Natural killer cell (primary cell): ENCODE results near the gene ADAMTSL5. TPM values are rescaled to one million over a fixed set of nuclear protein-coding genes. Genes with fewer than 3 reads are reported as not detected.
A peak's percentile ranks its signal among the peaks of the same experiment; 100 is the strongest.

Source experiments
- ATAC-seq, 3 donors: fragments of 150-1000 bp in 2 of 3; fragments of 200-7000 bp in 1 of 3; cut with Tn5 transposase; 1 replicate in 1 of 3; 2 replicates in 2 of 3; pipeline ENCODE4 v1.10.0; 2021; ENCODE audit warnings: mild to moderate bottlenecking in 2 of 3, moderate library complexity in 2 of 3
- DNase-seq, 2 donors: peaks; one replicate each; pipeline versions ENCODE4 v3.0.0 to v3.0.0-alpha.2; 2013 to 2021; ENCODE audit warnings: mixed read lengths in 1 of 2
- H3K27ac ChIP-seq: one replicate; pipeline ENCODE4 v1.5.1; 2013; ENCODE audit warnings: mild to moderate bottlenecking, low read length
- H3K27me3 ChIP-seq: one replicate; pipeline ENCODE4 v1.6.1; 2013; ENCODE audit warnings: low read length; ENCODE audit not compliant: control insufficient read depth, insufficient read depth
- H3K36me3 ChIP-seq: one replicate; pipeline ENCODE4 v1.6.1; 2013; ENCODE audit warnings: low read length; ENCODE audit not compliant: control insufficient read depth, insufficient read depth
- H3K4me1 ChIP-seq: one replicate; pipeline ENCODE4 v1.6.1; 2013; ENCODE audit warnings: low read length; ENCODE audit not compliant: control insufficient read depth, insufficient read depth
- H3K4me3 ChIP-seq: one replicate; pipeline ENCODE4 v1.5.1; 2013; ENCODE audit warnings: low read length
- H3K9me3 ChIP-seq: one replicate; pipeline ENCODE4 v1.6.1; 2013; ENCODE audit warnings: low read length; ENCODE audit not compliant: control insufficient read depth, insufficient read depth
- H3K27ac Mint-ChIP-seq, 2 donors: one replicate each; pipeline ENCODE4 v1.8.0; 2022; ENCODE audit warnings: mild to moderate bottlenecking in 2 of 2, mixed read lengths in 2 of 2, moderate library complexity in 1 of 2
- H3K27me3 Mint-ChIP-seq, 2 donors: one replicate each; pipeline ENCODE4 v1.8.0; 2022; ENCODE audit warnings: low read depth in 2 of 2, mixed read lengths in 2 of 2
- H3K36me3 Mint-ChIP-seq: one replicate; pipeline ENCODE4 v1.8.0; 2022; ENCODE audit warnings: mixed read lengths
- H3K4me1 Mint-ChIP-seq, 2 donors: one replicate each; pipeline ENCODE4 v1.8.0; 2022; ENCODE audit warnings: mixed read lengths in 2 of 2
- H3K4me3 Mint-ChIP-seq: one replicate; pipeline ENCODE4 v1.8.0; 2022; ENCODE audit warnings: mild to moderate bottlenecking, moderate library complexity, mixed read lengths
- H3K9me3 Mint-ChIP-seq, 2 donors: one replicate each; pipeline ENCODE4 v1.8.0; 2022; ENCODE audit warnings: mixed read lengths in 2 of 2
- WGBS: methylation state at CpG from one replicate; pipeline ENCODE4 v1.1.7; 2013; ENCODE audit warnings: missing lambda C conversion rate; ENCODE audit not compliant: insufficient coverage; 5-methylcytosine and 5-hydroxymethylcytosine counted together
- intact Hi-C: fragments of 100-400 bp; cut with micrococcal nuclease; formaldehyde crosslinking; loops from one replicate; pipeline ENCODE4 v1.14.2; 2022
- total RNA-seq, 4 donors: library from RNA; stranded (reverse); fragments of 120-200 nt in 1 of 4; gene quantifications; one replicate each; pipeline versions ENCODE4 v1.2.3 to v1.2.4, GENCODE V29; 2013 to 2022
- TF ChIP-seq, protein P1 (sequence below): fragments of 200-600 bp; IDR thresholded peaks from one replicate; pipeline ENCODE4 v1.8.0; 2022; ENCODE audit warnings: antibody characterized with exemption

Gene ADAMTSL5
- total RNA-seq, 3 donors from 2014 or later (not counting 1 experiment from before 2014, with no cell fraction given), result 0.70 to 2.5 (median 1.0) TPM

DNA sequence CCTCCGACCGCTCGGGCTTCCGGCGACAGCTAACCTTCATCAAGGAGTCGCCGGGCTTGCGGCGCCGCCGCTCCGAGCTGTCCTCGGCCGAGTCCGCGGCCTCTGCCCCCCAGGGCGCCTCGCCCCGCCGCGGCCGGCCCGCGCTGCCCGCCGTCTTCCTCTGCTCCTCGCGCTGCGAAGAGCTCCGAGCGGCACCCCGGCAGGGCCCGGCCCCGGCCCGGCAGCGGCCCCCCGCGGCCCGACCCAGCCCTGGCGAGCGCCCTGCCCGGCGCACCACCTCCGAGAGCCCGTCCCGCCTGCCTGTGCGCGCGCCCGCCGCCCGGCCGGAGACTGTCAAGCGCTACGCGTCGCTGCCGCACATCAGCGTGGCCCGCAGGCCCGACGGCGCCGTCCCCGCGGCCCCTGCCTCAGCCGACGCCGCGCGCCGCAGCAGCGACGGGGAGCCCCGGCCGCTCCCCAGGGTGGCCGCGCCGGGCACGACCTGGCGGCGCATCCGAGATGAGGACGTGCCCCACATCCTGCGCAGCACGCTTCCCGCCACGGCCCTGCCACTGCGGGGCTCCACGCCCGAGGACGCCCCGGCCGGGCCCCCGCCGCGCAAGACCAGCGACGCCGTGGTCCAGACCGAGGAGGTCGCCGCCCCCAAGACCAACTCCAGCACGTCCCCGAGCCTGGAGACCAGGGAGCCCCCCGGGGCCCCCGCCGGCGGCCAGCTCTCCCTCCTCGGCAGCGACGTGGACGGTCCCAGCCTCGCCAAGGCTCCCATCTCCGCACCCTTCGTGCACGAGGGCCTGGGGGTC, 43.4 kb downstream of the ADAMTSL5 start:
- no peak overlapping the region for H3K4me3 Mint-ChIP-seq
- H3K27me3 Mint-ChIP-seq, result peaks cover 0 to 5% of the 10 kb centered on the region in 2 donors
- H3K4me1 ChIP-seq, result peaks cover 64% of the 10 kb centered on the region
- ATAC-seq (peak; percentile 38 to 57 (median 40)), DNase-seq (peak in 1 of 2 donors; percentile 63)
- peaks cover 27% of the 10 kb centered on the region for H3K27me3 ChIP-seq
- H3K36me3 Mint-ChIP-seq, result no peaks in the 10 kb centered on the region
- H3K9me3 ChIP-seq, result no peaks in the 10 kb centered on the region
- WGBS, result 1% methylated on average over 117 of the region's 117 CpGs
- no peak overlapping the region for H3K27ac ChIP-seq
- peak overlapping the region in 1 of 2 donors; percentile 63 for H3K27ac Mint-ChIP-seq
- intact Hi-C loops, result no loop called here
- H3K4me3 ChIP-seq, result peak overlapping the region; percentile 16
- H3K36me3 ChIP-seq, result no peaks in the 10 kb centered on the region
- TF ChIP-seq, protein P1, sequence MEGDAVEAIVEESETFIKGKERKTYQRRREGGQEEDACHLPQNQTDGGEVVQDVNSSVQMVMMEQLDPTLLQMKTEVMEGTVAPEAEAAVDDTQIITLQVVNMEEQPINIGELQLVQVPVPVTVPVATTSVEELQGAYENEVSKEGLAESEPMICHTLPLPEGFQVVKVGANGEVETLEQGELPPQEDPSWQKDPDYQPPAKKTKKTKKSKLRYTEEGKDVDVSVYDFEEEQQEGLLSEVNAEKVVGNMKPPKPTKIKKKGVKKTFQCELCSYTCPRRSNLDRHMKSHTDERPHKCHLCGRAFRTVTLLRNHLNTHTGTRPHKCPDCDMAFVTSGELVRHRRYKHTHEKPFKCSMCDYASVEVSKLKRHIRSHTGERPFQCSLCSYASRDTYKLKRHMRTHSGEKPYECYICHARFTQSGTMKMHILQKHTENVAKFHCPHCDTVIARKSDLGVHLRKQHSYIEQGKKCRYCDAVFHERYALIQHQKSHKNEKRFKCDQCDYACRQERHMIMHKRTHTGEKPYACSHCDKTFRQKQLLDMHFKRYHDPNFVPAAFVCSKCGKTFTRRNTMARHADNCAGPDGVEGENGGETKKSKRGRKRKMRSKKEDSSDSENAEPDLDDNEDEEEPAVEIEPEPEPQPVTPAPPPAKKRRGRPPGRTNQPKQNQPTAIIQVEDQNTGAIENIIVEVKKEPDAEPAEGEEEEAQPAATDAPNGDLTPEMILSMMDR, result no peak
- no peaks in the 10 kb centered on the region for H3K9me3 Mint-ChIP-seq
- peaks cover 0 to 18% of the 10 kb centered on the region in 2 donors for H3K4me1 Mint-ChIP-seq

DNA sequence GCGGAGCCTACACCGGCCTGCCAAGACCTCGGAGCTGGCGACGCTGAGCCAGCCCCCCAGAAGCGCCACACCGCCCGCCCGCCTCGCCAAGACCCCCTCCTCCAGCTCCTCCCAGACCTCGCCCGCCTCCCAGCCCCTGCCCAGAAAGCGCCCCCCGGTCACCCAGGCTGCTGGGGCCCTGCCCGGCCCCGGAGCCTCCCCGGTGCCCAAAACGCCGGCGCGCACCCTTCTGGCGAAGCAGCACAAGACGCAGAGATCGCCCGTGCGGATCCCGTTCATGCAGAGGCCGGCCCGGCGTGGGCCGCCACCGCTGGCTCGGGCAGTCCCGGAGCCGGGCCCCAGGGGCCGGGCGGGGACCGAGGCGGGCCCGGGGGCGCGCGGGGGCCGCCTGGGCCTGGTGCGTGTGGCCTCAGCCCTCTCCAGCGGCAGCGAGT, 44.0 kb downstream of the ADAMTSL5 start:
- no peaks in the 10 kb centered on the region for H3K9me3 ChIP-seq
- H3K4me3 ChIP-seq, result no peak overlapping the region
- H3K36me3 ChIP-seq, result no peaks in the 10 kb centered on the region
- Mint-ChIP-seq H3K4me3 (no peak overlapping the region), H3K27me3 (peaks cover 0 to 5% of the 10 kb centered on the region in 2 donors), H3K9me3 (no peaks in the 10 kb centered on the region), H3K4me1 (peaks cover 0 to 18% of the 10 kb centered on the region in 2 donors), H3K27ac (no peak overlapping the region), H3K36me3 (no peaks in the 10 kb centered on the region)
- peaks cover 64% of the 10 kb centered on the region for H3K4me1 ChIP-seq
- intact Hi-C loops, result no loop called here
- H3K27me3 ChIP-seq, result peaks cover 27% of the 10 kb centered on the region
- no peak overlapping the region for H3K27ac ChIP-seq
- 2% methylated on average over 47 of the region's 47 CpGs for whole genome bisulfite sequencing
- ATAC-seq, result peak in 1 of 3 donors; percentile 6
- DNase-seq, result peak in 1 of 2 donors; percentile 45
- TF ChIP-seq, protein P1, result no peak

DNA sequence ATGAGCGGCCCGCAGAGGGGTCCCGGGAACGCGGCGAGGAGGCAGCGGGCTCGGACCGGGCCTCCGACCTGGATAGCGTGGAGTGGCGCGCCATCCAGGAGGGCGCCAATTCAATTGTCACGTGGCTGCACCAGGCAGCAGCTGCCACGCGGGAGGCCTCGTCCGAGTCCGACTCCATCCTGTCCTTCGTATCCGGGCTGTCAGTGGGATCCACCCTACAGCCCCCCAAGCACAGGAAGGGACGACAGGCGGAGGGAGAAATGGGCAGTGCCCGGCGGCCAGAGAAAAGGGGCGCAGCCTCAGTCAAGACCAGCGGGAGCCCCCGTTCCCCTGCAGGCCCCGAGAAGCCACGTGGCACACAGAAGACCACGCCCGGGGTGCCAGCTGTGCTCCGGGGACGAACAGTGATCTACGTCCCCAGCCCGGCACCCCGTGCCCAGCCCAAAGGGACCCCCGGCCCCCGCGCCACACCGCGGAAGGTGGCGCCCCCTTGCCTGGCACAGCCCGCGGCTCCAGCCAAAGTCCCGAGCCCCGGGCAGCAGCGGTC, 44.5 kb downstream of the ADAMTSL5 start:
- WGBS, result 6% methylated on average over 49 of the region's 49 CpGs
- H3K4me1 ChIP-seq, result peaks cover 64% of the 10 kb centered on the region
- no peak overlapping the region for H3K4me3 ChIP-seq
- Mint-ChIP-seq H3K4me3 (peak overlapping the region; percentile 40), H3K27ac (no peak overlapping the region), H3K4me1 (peaks cover 0 to 15% of the 10 kb centered on the region in 2 donors), H3K27me3 (peaks cover 0 to 5% of the 10 kb centered on the region in 2 donors), H3K36me3 (no peaks in the 10 kb centered on the region), H3K9me3 (no peaks in the 10 kb centered on the region)
- DNase-seq (no peak), ATAC-seq (no peak)
- no peaks in the 10 kb centered on the region for H3K36me3 ChIP-seq
- no peaks in the 10 kb centered on the region for H3K9me3 ChIP-seq
- H3K27ac ChIP-seq, result no peak overlapping the region
- intact Hi-C loops, result no loop called here
- peaks cover 27% of the 10 kb centered on the region for H3K27me3 ChIP-seq
- TF ChIP-seq, protein P1, result no peak
